Lower leg skin (tissue), 4 donors: ENCODE results near the gene LANCL2. TPM values are rescaled to one million over a fixed set of nuclear protein-coding genes. Genes with fewer than 3 reads are reported as not detected.

Experiments
- DNase-seq, 2 donors: peaks; one replicate each; pipeline ENCODE4 v3.0.0-alpha.2; 2019; ENCODE audit warnings: low spot score in 2 of 2
- H3K4me3 ChIP-seq: fragments of 200-600 bp; sonication (generic); 2 replicates; pipeline ENCODE4 v1.5.1; 2017; ENCODE audit warnings: mild to moderate bottlenecking, low read depth; ENCODE audit not compliant: poor library complexity, severe bottlenecking
- POLR2A ChIP-seq, 2 donors: fragments of 450-650 bp; IDR thresholded peaks; one replicate each; pipeline ENCODE4 v1.6.1; 2016 to 2017; ENCODE audit warnings: antibody characterized with exemption in 2 of 2, mild to moderate bottlenecking in 1 of 2, moderate library complexity in 1 of 2
- WGBS, 2 donors: methylation state at CpG; one replicate each; pipeline ENCODE4 v1.1.5; 2018; 5-methylcytosine and 5-hydroxymethylcytosine counted together
- intact Hi-C: fragments of 100-400 bp; cut with DNase I; formaldehyde crosslinking; loops from one replicate; pipeline ENCODE4 v1.15.0; 2023; ENCODE audit warnings: low total_unique reads
- total RNA-seq, 4 donors: library from RNA; depleted of rRNA; stranded (reverse); fragments of >200 nt; gene quantifications; one replicate each; pipeline ENCODE4 v1.1.0, GENCODE V29; 2016
- TF ChIP-seq, protein P1 (sequence below), 3 donors: fragments of 450-650 bp; IDR thresholded peaks; one replicate each; pipeline ENCODE4 v1.5.1; 2016; ENCODE audit warnings: antibody characterized with exemption in 3 of 3, mild to moderate bottlenecking in 3 of 3, moderate library complexity in 2 of 3

The LANCL2 gene
- total RNA-seq, 4 donors from 2014 or later: 7.7 to 13.4 (median 11.4) TPM

DNA sequence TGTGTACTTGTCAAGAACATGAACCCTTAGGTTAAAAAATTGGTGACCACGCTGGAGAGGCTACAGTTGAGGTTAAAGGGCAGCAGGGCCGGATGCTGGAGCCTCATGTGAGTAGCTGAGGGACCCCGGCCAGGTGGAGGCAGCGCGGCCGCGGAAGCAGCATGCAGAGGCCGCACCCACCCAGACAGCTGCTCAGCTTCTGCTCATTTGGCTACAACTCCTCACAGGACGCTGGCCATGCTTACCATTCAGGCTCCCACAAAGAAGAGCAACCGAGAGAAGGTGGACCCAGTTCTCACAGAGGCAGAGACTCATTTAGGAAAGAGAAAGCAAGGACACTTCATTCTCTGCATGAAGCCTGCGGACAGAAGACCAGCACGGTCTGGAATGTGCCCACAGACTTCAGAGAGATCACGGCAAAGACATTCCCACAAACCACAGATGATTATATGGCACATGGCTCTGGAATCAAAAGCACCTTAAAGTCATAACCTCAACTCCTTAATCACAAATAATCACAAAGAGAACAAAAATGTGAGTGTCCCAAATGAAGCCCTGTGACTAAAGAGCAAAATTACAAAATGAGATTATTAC lies 112.7 kb downstream of the LANCL2 start:
- peak in 1 of 2 donors; percentile 52 for DNase-seq
- no peak overlapping the region for H3K4me3 ChIP-seq

DNA sequence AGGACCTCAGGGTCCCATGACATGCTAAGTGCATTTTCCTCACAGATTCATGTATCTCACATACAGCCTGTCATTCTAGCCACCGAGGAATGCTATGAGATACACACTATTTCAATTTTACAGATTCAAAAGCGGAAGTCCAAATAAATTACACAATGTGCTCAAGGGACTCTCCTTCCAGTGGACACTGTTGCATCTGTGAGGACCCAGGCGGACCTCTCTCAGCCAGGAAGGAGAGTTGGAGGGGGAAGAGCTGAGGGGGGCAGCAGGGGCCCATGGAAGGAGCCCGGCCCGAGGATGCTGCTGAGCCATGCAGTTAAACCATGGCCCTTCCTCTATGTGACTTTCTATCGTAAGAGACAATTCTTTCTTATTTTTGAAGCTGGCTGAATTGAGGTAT lies 113.6 kb downstream of the LANCL2 start:
- no peak overlapping the region for H3K4me3 ChIP-seq
- DNase-seq: peak in 1 of 2 donors; percentile 48
- WGBS, 2 donors: 77 to 90% methylated on average over 6 of the region's 6 CpGs
- TF ChIP-seq, protein P1, sequence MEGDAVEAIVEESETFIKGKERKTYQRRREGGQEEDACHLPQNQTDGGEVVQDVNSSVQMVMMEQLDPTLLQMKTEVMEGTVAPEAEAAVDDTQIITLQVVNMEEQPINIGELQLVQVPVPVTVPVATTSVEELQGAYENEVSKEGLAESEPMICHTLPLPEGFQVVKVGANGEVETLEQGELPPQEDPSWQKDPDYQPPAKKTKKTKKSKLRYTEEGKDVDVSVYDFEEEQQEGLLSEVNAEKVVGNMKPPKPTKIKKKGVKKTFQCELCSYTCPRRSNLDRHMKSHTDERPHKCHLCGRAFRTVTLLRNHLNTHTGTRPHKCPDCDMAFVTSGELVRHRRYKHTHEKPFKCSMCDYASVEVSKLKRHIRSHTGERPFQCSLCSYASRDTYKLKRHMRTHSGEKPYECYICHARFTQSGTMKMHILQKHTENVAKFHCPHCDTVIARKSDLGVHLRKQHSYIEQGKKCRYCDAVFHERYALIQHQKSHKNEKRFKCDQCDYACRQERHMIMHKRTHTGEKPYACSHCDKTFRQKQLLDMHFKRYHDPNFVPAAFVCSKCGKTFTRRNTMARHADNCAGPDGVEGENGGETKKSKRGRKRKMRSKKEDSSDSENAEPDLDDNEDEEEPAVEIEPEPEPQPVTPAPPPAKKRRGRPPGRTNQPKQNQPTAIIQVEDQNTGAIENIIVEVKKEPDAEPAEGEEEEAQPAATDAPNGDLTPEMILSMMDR (IDR thresholded peaks at IDR 0.05): no peak
- no peak for TF ChIP-seq POLR2A (IDR thresholded peaks at IDR 0.05)
- intact Hi-C loops: no loop called here

More for the DNA sequence above, 112.7 kb downstream of the LANCL2 start:
- intact Hi-C loops: no loop called here
- TF ChIP-seq, protein P1 (IDR thresholded peaks at IDR 0.05): no peak
- TF ChIP-seq POLR2A (IDR thresholded peaks at IDR 0.05): no peak
- 77 to 86% methylated on average over 13 of the region's 13 CpGs for WGBS, 2 donors

DNA sequence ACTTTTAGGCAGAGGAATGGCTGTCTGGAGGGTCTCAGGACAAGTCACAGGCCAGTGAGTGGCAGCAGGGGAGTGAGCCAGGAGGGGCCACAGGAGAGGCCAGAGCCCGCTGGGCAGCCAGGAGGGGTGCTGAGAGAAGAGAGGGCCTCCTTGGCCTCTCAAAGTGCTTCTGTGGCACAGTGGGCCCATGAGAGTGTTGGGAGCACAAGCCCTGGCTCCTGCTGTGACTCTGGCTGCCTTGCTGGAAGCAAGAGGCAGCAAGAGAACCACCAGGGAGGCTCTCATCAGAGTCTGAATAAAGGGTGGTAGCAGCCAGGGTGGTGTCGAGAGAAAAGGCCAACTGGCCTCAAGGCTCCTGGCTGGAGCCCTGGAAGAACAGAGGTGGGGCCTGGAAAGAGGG lies 116.0 kb downstream of the LANCL2 start:
- intact Hi-C loops: no loop called here
- 60 to 81% methylated on average over 2 of the region's 2 CpGs for WGBS, 2 donors

DNA sequence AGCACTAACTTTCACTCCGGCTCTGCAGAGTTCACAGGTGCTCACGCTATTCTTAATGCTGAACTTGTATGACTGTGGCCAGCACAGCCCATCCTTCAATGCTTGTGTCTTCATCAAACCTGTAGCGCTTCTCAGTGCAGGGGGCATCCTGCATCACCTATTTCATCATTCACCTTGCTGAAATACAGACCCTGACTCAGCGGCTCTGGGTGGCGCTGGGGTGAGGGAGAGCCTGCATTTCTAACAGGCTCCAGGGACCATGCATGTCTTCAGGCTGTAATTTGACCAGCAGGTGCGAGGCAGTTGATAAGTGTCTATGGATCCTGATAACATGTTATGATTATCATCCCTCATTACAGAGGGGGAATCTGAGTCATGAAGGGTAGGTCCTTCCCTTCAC lies 117.9 kb downstream of the LANCL2 start:
- TF ChIP-seq, protein P1 (IDR thresholded peaks at IDR 0.05): no peak
- no peak for TF ChIP-seq POLR2A (IDR thresholded peaks at IDR 0.05)
- intact Hi-C loops: no loop called here
- 95 to 97% methylated on average over 6 of the region's 6 CpGs for WGBS, 2 donors

More for the DNA sequence above, 116.0 kb downstream of the LANCL2 start:
- peak in 1 of 2 donors; percentile 52 for DNase-seq
- no peak overlapping the region for H3K4me3 ChIP-seq
- no peak for TF ChIP-seq POLR2A (IDR thresholded peaks at IDR 0.05)
- TF ChIP-seq, protein P1 (IDR thresholded peaks at IDR 0.05): no peak

More for the DNA sequence above, 117.9 kb downstream of the LANCL2 start:
- DNase-seq: peak in 1 of 2 donors; percentile 46
- H3K4me3 ChIP-seq: no peak overlapping the region

Other genes with a start within 250 kb of the LANCL2 start
- 10 to 100 TPM; 15.1 to 29.8 (median 22.9) TPM for gene VOPP1, start 207.2 kb downstream of the LANCL2 start, total RNA-seq